Head of caudate nucleus (tissue), 42 donors: Measurements from ENCODE around the gene BTBD2.
A peak's percentile ranks its signal among the peaks of the same experiment; 100 is the strongest.

Experiments
- DNase-seq, 42 donors: peaks; one replicate each; pipeline versions ENCODE4 v3.0.0 to v3.0.0-alpha.2; 2020 to 2021; ENCODE audit warnings: mixed read lengths in 7 of 42
- intact Hi-C: fragments of 100-400 bp; cut with DNase I; formaldehyde crosslinking; loops from one replicate; pipeline ENCODE4 v1.15.0; 2022

Gene BTBD2

GRCh38 chr19:1955171-1956121 is 60.1 kb downstream of the BTBD2 start:
- intact Hi-C loops: loop anchor here (10.0 kb wide), 1 partner anchor 59 kb away; the partner anchor contains the start of gene BTBD2
- peak in 15 of 42 donors; percentile 25 to 63 (median 41) for DNase-seq

GRCh38 chr19:1954532-1954933 is 61.0 kb downstream of the BTBD2 start:
- intact Hi-C loops: loop anchor here (10.0 kb wide), 1 partner anchor 60 kb away; the partner anchor contains the start of gene BTBD2
- no peak for DNase-seq

- no peak for DNase-seq
- intact Hi-C loops: loop anchor here (10.0 kb wide), 1 partner anchor 61 kb away; the partner anchor contains the start of gene BTBD2
These were observed 61.9 kb downstream of the BTBD2 start for GRCh38 chr19:1953441-1954094.

GRCh38 chr19:1953037-1953436 is 62.5 kb downstream of the BTBD2 start:
- no peak for DNase-seq
- intact Hi-C loops: loop anchor here (10.0 kb wide), 1 partner anchor 62 kb away; the partner anchor contains the start of gene BTBD2

GRCh38 chr19:1952635-1953034 is 62.9 kb downstream of the BTBD2 start:
- no peak for DNase-seq
- intact Hi-C loops: loop anchor here (10.0 kb wide), 1 partner anchor 62 kb away; the partner anchor contains the start of gene BTBD2

GRCh38 chr19:1950640-1951039 is 64.9 kb downstream of the BTBD2 start:
- DNase-seq: no peak
- intact Hi-C loops: loop anchor here (10.0 kb wide), 1 partner anchor 64 kb away; the partner anchor contains the start of gene BTBD2

GRCh38 chr19:1949304-1950101 is 66.0 kb downstream of the BTBD2 start:
- intact Hi-C loops: loop anchor here (10.0 kb wide), 1 partner anchor 65 kb away; the partner anchor contains the start of gene BTBD2
- no peak for DNase-seq

GRCh38 chr19:1947651-1948209 is 67.8 kb downstream of the BTBD2 start:
- intact Hi-C loops: no loop called here
- no peak for DNase-seq

- DNase-seq: peak in 27 of 42 donors; percentile 20 to 77 (median 51)
These were observed 69.6 kb downstream of the BTBD2 start for GRCh38 chr19:1945899-1946298.

GRCh38 chr19:1944916-1945561 is 70.5 kb downstream of the BTBD2 start:
- no peak for DNase-seq
- intact Hi-C loops: no loop called here

More at GRCh38 chr19:1945899-1946298, 69.6 kb downstream of the BTBD2 start:
- intact Hi-C loops: no loop called here

- intact Hi-C loops: no loop called here
These were observed 71.2 kb downstream of the BTBD2 start for GRCh38 chr19:1944088-1944915.

GRCh38 chr19:1943661-1944087 is 71.8 kb downstream of the BTBD2 start:
- DNase-seq: no peak
- intact Hi-C loops: no loop called here

More at GRCh38 chr19:1944088-1944915, 71.2 kb downstream of the BTBD2 start:
- no peak for DNase-seq

- peak in 1 of 42 donors; percentile 40 for DNase-seq
- intact Hi-C loops: no loop called here
These were observed 72.5 kb downstream of the BTBD2 start for GRCh38 chr19:1942934-1943555.

GRCh38 chr19:1942078-1942933 is 73.2 kb downstream of the BTBD2 start:
- DNase-seq: peak in 30 of 42 donors; percentile 13 to 74 (median 54)
- intact Hi-C loops: no loop called here
